ENCODE results near the gene C1QTNF6.
"Not testable (repeated sequence)": the region's sequence is repeated elsewhere in the genome, so short reads cannot be mapped to it uniquely, and the experiment has no call there.

C1QTNF6 gene

DNA sequence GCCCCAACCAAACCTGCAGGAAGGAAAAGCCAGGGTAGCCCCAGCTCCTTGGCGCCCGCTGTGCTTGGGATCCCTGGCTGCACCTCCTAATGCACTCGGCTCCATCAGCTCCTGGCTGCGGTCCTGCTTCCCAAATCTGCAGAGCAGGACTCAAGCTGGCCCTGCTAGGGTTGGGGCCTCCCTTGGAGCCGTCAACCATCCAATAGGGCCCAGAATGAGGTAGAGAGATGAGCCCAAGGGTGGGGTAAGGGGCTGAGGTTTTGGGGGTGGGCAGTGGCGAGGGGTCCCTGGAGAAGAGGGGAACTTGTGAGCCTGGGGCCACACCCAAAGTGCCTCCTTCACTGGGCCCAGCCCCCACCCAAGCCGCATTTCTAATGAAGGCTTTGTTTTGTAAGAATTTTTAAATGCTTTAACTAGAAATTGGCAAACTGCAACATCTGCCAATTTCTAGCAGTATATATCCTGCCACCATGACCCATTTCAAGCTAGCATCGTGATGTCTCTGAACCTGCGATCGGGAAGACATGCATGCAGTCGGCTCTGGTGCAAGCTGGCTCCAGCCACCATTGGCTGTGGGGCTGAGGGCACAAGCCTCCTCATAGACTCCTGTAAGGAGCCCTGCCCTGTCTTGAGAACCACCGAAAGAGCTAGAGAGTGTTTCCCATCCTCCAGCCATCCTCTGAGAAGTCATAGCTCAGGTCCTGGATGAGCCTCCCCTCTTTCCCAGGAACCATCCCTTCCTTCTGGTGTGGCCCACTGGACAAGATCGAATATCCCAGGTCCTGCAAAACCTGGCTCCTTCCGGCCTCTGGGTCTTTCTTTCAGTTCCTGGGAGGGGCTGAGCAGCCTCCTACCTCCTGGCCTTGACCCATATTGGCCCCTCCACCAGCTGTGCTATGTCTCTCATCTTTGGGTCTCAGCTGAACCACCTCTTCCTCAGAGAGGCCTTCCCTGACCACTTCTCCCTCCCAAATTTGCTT, 15.5 kb downstream of the C1QTNF6 start:
- DNase-seq = no peak

DNA sequence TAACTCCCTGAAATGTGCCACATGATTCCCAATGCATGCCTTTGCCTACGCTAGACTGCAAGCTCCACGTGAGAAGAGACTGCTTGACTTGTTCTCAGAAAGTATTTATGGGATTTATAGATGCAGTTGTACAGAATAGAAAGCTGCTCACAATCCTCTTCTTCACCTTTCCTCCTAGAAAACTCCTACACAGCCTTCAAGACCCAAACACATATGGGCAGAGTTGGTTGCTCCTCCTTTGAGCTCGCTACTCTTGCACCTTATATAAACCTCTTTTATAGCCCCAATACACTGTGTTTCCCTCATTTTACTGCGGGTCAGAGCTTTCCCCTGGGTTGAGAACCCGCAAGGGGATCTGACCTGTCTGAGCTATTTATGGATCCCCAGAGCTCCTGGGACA, 16.4 kb downstream of the C1QTNF6 start:
- DNase-seq = no peak

DNA sequence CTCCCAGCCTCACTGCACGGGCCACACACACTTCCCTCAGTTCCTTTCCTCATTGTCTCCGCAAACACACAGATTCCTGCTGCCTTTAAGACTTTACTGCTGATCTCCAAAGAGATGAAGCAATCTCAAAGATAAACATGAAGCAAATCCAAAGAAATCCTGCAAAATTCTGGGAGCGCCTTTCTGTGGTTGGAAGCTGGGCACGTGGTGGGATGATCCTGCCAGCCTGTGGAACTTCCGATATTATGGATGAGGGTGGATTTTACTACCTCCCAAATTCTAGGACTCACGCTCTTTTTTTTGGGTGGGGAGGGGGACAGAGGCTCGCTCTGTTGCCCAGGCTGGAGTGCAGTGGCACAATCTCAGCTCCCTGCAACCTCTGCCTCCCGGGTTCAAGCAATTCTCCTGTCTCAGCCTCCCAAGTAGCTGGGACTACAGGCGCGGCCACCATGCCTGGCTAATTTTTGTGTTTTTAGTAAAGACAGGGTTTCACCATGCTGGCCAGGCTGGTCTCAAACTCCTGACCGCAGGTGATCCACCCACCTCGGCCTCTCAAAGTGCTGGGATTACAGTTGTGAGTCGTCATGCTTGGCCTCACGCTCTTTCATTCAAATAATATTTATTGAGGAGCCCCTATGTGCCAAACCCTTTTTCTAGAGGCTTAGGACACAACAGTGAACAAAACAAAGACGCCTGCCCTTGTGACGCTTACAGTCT, 17.2 kb downstream of the C1QTNF6 start:
- not testable (repeated sequence) for DNase-seq

DNA sequence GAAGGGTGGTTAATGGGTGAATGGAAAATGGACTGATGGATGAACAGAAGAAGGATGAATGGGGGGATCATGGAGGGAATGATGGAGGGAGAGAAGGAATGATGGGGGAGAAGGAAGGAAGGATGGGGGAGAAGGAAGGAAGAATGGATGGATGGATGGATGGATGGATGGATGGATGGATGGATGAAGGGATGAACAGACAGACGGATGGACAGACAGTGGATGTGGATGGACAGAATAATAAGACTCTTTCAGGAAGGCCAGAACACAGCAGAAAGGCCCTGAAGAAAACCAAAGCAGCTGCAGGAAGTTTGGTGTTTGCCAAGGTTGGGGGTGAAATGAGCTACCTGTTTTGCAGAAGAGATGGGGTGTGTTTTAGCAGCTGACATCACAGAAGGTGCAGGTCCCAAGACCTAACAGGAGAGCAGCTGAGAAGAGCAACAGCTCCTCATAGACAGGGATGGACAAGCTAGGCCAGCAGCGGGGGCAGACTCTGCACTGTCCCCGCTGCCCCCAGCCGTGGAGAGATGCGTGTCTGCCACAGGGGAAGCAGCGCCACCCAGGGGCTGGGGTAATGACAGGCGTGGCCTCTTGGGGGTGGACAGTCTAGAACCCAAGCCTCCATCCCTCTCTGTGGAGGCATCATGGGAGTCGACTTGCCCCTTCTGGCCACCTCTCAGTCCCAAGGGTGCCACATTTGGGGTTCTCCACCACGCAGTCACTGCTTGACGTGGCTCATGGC, 17.9 kb downstream of the C1QTNF6 start:
- DNase-seq = no peak

DNA sequence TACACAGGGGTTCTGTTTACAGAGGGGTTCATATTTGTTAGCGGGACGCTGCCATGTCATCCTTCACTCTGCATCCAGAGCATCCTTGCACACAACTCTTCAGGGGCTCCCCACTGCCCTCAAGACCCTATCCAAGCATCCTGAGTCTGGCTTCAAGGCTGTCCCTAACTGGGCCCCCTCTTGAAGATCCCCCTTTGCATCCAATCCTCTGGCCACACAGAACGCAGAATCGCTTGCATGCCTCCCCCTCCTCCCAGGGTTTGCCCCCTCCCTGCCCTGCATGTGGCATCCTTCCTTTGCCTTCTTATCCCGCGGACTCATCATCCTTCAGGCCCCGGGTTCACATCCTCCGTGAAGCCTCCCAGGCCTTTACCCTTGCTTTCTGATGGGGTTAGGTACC, 18.6 kb downstream of the C1QTNF6 start:
- no peak for DNase-seq

DNA sequence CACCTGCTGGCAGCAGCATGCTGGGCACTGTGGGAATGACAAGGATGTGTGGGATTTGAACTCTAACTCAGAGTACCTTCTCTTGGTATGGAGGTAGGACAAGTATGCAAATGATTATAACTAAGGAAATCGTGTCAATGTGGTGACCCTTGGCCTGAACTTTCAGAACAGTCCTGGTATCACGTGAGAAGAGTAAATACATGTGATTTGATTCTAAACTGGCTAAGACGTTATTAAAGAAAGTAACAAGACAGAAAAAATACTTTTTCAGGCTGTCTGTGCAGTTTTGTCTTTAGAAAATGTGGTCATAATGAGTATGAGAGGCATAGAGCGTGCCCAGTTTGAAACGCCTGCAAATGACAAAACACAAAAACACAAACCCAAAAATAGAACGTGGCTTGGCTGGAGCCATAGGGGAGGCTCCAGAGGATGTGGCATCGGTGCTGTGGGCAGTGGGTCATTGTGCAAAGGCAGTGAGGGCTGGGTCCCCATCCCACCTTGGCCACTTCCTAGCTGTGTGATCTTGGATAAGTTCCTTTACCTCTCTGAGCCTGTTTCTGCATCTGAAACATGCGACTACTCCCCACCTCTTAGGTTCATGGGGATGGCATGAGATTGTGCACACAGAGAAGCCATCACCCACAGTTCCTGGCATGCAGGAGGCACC, 19.9 kb downstream of the C1QTNF6 start:
- no peak for DNase-seq

DNA sequence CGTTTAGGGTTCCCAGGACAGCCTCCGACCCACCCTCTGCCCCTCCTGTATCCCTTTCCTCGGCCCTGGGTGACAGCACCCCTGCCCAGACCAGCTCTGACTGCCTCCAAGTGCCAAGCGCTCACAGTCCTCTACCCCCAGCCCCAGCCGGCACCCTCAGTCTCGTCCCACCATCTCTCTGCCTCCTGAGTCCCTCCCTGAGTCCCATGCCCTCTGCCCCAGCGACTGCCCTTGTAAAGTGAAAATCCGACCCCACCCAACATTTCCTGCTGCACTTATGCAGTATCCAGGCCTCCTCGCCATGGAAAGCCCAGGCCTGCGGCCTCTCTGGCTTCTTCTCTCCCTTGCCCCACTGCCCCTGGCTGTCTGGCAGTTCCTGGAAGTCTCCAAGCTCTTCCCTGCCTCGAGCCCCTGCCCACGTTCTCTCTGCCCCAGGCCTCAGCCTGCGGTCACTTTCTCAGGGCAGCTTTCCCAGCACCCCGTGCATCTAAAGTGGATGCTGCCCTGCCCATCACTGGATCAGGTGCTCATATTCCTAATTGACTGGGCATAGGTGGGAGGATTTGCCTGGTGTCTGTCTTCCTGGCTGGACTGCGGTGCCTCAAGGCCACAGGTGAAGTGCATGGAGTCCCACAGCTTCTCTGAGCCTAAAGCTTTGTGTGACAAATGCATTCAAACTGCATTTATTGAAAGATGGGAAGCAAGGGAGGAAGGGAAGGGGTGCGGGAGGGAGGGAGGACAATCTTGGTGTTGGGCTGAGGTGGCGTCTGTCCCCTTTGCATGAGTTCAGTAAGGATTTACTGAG, 20.7 kb downstream of the C1QTNF6 start:
- DNase-seq = no peak

DNA sequence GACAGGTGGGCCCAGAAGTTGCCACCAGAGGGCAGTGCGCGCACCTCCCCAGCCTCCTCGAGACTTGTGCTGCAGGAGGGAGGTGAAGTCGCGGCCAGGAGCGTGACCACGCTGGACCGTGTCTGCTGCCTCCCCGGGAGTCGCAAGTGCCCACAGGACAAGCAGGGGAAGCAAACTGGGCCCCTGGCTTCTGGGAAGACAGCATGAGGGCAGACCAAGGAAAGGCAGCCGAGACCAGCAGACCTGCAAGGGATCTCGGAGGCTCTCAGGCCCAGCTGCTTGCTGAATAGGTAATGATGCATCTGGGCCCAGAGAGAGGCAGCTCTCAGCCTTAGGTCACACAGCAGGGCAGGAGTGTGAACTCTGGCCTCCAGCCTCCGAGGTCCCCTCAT, 21.4 kb downstream of the C1QTNF6 start:
- no peak for DNase-seq

DNA sequence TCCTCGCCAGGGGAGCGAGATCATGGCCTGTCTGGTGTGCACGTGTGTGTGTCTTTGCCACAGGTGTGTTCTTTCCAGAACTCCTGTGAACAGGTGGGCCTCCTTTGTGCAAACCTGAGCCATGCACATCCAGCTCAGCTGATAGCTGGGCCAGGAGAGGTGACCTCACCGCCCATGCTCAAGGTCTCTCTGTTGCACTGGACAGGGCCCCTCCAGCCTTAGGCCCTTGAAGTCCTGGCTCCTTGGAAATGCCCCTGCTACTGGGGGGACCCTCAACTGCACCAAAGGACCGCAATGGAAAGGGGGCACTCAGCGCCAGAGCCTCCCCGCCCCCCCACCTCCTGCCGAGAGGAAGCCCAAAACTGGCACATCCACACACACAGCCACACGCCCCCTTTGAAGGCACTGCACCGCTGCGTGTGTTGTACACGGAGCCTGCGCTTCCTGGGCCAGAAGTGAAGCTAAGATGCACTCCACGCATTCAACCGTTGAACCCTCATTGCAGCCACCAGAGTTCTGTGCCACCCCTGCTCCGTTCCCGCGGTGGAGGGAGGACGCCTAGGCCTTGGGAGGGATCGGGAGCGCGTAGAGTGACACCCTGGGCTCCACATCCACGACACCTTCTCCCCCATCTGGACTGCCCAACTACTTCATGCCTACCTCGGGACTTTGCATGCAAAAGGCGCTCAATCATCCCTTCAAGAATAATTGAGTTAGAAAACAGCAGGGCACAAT, 21.9 kb downstream of the C1QTNF6 start:
- DNase-seq = no peak

DNA sequence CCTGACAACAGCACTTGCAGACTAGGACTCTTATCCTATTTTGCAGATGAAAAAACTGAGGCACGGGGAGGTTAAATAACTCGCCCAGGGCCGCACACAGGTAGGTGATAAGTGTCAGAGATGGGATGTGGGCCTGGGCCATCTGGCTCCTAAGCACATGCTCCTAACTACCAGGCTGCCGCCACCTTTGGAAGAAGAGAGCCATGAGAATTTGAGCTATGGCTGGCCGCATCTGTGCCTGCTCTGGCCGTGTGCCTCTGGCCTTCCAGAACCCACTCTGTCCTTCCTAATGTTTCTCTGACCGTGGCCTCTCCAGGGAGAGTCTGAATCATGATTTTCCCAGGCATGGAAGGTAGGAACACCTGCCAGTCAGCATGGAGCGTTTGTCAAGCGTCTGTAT, 23.0 kb downstream of the C1QTNF6 start:
- DNase-seq = no peak

DNA sequence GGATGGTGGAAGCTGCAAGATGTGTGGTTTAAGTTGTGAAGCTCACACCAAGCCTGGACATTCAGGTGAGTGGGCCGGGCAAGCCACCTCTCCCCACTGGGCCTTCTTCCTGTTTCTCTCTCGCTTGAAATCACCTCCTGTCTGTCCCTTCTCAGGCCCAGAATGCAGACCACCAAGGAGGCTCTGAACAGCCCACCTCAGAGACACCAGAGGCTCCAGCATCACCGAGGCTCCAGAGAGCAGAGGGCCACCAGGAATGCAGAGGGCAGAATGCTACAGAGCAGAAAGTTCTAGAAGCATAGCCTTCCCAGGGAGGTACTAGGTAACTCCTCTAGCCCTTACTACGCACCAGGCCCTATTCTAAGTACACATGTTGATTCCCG, 23.6 kb downstream of the C1QTNF6 start:
- no peak for DNase-seq

DNA sequence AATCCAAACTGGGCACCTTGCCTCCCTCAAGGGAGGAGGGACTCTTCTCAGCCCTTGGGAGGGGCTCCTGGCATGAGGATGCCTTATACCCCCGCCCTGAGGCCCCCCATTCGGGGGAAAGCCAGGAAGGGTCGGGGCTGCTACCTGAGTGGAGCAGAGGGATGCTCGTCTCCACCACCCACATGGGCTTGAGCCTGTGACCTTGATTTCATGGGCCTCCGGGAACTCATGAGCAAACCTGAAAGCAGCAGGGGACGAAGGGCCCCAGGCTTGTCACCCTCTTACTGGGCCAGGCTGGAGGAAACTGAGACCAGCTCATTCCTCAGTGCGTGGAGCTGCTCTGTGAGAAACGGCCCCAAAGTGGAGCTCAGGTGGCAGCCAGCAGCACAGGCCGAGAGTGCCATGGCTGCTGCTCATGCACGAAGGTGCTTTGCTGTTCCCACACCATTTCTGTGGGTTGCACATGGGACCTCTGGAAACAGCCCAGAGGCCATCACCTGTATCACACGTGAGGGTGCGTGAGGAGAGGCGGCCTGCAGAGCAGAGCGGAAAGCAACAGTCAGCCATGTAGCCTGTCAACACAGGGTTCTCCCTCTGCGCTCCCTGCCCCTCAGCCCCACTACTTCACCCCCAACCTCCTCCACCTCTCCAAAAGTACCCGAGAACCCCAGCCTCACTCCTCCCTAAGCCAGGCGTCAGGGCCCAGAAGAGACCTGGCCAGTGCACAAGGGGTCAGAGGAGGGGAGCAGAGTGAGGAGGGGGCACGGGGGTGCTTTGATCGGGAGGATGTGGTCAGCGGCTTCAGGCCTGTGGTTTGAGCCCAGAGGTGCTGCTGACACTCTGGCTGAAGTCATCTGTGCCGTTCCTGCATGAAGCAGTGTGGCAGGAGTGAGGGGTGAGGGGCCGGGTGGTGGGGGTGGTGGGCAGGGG, 24.2 kb downstream of the C1QTNF6 start:
- DNase-seq = no peak

DNA sequence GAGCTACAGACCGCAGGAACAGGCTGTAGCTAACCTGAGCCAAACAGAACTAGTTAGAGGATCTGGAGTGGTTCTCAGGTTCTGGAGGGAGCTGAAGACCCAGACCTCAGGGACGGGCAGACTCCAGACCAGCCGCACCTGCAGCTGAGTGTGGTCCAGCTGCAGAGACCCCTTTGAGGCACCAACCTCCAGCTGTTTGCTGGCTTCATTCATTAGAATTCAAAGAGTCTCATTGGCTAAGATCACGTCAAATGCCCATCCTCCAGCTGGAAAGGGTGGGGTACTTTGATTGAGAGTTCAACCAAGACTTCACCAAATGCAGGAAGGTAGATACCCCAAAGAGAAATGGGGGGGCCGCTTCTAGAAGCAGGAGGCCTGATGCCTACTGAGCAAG, 25.0 kb downstream of the C1QTNF6 start:
- DNase-seq = no peak

DNA sequence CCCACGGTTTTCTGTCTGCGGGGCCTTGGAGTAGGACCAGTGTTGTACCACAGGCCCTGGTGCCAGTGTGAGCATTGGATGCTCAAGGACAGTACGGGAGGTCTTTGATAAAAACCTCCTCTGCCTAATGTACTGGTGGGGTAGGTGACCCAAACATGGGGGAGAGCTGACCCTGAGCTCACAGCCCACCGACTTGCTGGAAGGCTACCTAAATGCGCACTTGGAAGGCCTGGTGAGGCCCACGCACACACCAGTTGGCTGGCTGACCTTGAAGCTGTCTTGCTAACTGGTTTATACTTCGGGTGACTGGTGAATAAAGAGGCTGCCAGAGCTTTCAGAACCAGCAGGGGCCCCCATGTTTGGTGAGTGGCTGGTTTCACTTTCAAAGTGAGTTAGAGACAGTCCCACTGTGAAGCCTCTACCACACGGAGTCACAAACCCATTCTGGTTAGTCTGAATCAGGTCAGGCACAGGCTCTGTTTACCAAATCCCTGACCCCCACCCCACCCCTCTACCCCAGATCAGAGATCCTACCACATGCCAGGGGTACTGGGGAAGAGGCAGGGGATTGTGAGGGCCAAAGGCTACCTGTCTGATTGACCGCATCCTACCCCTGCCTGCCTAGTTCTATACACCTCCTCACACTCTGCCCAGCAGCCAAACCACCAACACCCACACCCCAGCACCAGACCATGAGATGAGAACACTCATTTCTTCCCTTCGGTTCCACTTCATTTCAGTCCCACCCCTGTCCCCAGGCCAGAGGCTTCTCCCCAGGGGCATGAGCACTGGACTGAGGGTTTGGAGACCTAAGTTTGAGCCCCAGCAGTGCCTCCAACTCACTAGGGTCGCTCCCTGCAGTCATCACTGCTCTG, 25.6 kb downstream of the C1QTNF6 start:
- no peak for DNase-seq

DNA sequence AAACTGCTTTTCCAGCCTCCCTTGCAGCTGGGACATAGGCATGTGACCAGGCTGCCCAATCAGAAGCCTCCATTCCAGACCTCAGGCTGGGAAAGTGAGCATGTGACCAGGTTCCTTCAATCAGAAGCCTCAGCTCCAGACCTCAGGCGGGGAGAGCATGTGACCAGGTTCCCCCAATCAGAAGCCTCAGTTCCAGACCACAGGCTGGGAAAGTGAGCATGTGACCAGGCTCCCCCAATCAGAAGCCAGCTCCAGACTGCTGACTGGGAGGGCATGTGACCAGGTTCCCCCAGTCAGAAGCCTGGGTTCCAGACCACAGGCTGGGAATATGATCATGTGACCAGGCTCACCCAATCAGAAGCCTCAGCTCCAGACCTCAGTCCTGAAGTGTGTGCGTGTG, 26.6 kb downstream of the C1QTNF6 start:
- no peak for DNase-seq

DNA sequence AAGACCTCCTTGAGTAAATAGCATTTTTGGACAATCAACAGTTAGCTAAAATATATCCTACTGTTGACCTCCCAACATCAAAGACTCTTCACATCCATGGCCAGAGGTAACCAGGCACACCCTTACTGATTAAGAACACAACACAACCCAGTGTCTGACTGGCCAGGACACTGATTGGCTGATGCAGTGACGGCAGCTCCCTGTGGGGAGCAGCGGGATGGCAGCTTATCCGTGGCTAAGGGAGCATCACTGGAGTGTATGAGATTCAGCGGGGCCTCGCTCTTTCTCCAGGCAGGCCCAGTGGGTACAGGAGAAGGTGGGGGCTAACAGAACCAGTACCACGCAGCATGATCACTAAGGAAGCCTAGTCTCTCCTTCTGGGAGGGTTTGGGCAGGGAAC, 28.0 kb downstream of the C1QTNF6 start:
- DNase-seq = no peak

DNA sequence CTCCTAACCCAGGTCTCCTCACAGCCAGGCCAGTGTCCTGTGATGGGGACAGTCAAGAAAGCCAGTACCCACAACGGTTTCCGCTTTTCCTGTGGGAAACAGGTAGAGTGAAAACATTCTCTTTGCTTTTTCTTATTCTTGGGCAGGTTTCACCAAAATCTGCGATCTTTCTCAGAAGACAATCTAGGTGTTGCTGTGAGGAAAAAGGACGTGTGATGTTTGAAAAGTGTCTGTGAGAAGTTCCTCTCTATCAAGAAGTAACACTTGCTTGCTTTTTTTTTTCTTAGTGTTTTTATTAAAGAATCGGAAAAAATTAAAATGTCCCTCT, 29.1 kb downstream of the C1QTNF6 start:
- no peak for DNase-seq

DNA sequence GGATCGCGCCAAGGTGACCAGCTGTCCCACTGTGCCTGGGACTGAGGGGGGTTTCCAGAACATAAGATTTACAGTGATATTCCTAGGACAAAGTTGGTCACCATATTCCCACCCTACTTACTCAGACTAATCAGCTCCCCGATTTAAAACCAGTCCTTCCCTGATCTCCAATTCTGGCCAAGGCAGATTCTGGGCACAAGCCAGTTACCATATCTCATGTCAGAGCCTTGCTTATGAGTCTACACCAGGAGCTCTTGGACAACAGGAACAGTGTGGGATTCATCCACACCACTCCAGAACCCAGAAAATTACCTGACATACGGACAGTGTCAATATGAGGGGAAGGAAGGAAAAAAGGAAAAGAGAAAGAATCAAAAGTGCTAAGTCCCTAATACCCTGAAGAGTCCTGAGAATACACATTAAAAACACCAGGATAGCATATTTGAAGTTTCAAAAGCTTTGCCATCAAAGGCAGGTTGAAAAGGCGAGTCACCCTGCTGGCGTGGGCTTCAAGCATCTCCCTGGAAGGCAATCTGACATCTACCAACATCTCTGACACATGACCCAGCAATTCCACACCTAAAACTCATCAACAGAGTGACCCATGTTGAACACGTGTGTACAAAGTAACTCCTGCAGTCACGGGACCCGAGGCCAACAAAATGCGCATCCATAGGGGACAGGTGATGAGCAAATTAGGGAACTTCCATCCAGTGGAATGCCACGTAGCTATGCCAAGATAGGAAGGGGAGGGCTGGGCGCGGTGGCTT, 30.3 kb downstream of the C1QTNF6 start:
- DNase-seq = no peak

Measured in NCI-H2081 treated with DMSO at 0.1 percent for 48 hours (cell line).